ENCODE measurements around the gene FXYD2. TPM values are rescaled to one million over a fixed set of nuclear protein-coding genes. Genes with fewer than 3 reads are reported as not detected.

The FXYD2 gene
- total RNA-seq, 1 donor from 2014 or later: 1.3 TPM

- DNase-seq: no peak
- no peak overlapping the region for H3K4me3 ChIP-seq
- no peaks in the 10 kb centered on the region for H3K9me3 ChIP-seq (replicated peaks)
- H3K27ac ChIP-seq (replicated peaks): peak overlapping the region; percentile 89
- intact Hi-C loops (cut with micrococcal nuclease): no loop called here
- no peak for TF ChIP-seq CTCF (IDR thresholded peaks at IDR 0.05; ENCODE audit: borderline replicate concordance)
- H3K27me3 ChIP-seq (ENCODE audit: low read depth): no peaks in the 10 kb centered on the region
- H3K4me1 ChIP-seq: peaks cover 90% of the 10 kb centered on the region
- no peaks in the 10 kb centered on the region for H3K36me3 ChIP-seq
These were observed 35.6 kb upstream of the FXYD2 start for GRCh38 chr11:117860139-117860538.

- peaks cover 94% of the 10 kb centered on the region for H3K4me1 ChIP-seq
- DNase-seq: no peak
- intact Hi-C loops (cut with micrococcal nuclease): no loop called here
- no peaks in the 10 kb centered on the region for H3K9me3 ChIP-seq (replicated peaks)
- no peak for TF ChIP-seq CTCF (IDR thresholded peaks at IDR 0.05; ENCODE audit: borderline replicate concordance)
- no peaks in the 10 kb centered on the region for H3K36me3 ChIP-seq
- no peak overlapping the region for H3K4me3 ChIP-seq
- no peaks in the 10 kb centered on the region for H3K27me3 ChIP-seq (ENCODE audit: low read depth)
- H3K27ac ChIP-seq (replicated peaks): peak overlapping the region; percentile 89
These were observed 35.1 kb upstream of the FXYD2 start for GRCh38 chr11:117859488-117860112.

GRCh38 chr11:117859061-117859460 is 34.5 kb upstream of the FXYD2 start:
- H3K27ac ChIP-seq (replicated peaks): peak overlapping the region; percentile 89

GRCh38 chr11:117857734-117858414 is 33.3 kb upstream of the FXYD2 start:
- H3K4me1 ChIP-seq: peaks cover 89% of the 10 kb centered on the region
- TF ChIP-seq CTCF (IDR thresholded peaks at IDR 0.05; ENCODE audit: borderline replicate concordance): no peak
- H3K9me3 ChIP-seq (replicated peaks): peaks cover 10% of the 10 kb centered on the region
- no peak overlapping the region for H3K4me3 ChIP-seq
- no peaks in the 10 kb centered on the region for H3K36me3 ChIP-seq
- intact Hi-C loops (cut with micrococcal nuclease): no loop called here
- DNase-seq: no peak
- peak overlapping the region; percentile 79 for H3K27ac ChIP-seq (replicated peaks)
- H3K27me3 ChIP-seq (ENCODE audit: low read depth): no peaks in the 10 kb centered on the region

More at GRCh38 chr11:117859061-117859460, 34.5 kb upstream of the FXYD2 start:
- no peaks in the 10 kb centered on the region for H3K36me3 ChIP-seq
- peaks cover 94% of the 10 kb centered on the region for H3K4me1 ChIP-seq
- intact Hi-C loops (cut with micrococcal nuclease): no loop called here
- DNase-seq: no peak
- no peaks in the 10 kb centered on the region for H3K9me3 ChIP-seq (replicated peaks)
- no peak overlapping the region for H3K4me3 ChIP-seq
- no peaks in the 10 kb centered on the region for H3K27me3 ChIP-seq (ENCODE audit: low read depth)
- no peak for TF ChIP-seq CTCF (IDR thresholded peaks at IDR 0.05; ENCODE audit: borderline replicate concordance)

- Histone ChIP-seq H3K4me3 (no peak overlapping the region), H3K36me3 (no peaks in the 10 kb centered on the region), H3K4me1 (peaks cover 81% of the 10 kb centered on the region), H3K27me3 (ENCODE audit: low read depth) (no peaks in the 10 kb centered on the region), H3K27ac (replicated peaks) (peak overlapping the region; percentile 23), H3K9me3 (replicated peaks) (peaks cover 21% of the 10 kb centered on the region)
- intact Hi-C loops (cut with micrococcal nuclease): no loop called here
- TF ChIP-seq CTCF (IDR thresholded peaks at IDR 0.05; ENCODE audit: borderline replicate concordance): no peak
- DNase-seq: no peak
These were observed 31.5 kb upstream of the FXYD2 start for GRCh38 chr11:117855912-117856651.

All from left ventricle myocardium inferior (tissue), 1 donor.